H1 (cell line): Measurements from ENCODE around the gene KIF25. TPM values are rescaled to one million over a fixed set of nuclear protein-coding genes. Genes with fewer than 3 reads are reported as not detected.
A peak's percentile ranks its signal among the peaks of the same experiment; 100 is the strongest.

Experiments
- CTCF ChIA-PET: fragments of 300-600 bp; sonication (Branson Sonifier 250); formaldehyde crosslinking; loops from one replicate; lab custom pipeline; 2021; ENCODE audit not compliant: partially characterized antibody; lab: Charles Lee
- POLR2A ChIA-PET: fragments of 300-600 bp; sonication (Branson Sonifier 250); formaldehyde crosslinking; loops from one replicate; lab custom pipeline; 2021; ENCODE audit warnings: inconsistent platforms; ENCODE audit not compliant: partially characterized antibody; lab: Charles Lee
- DNase-seq, 2 experiments: peaks; one replicate each; pipeline versions ENCODE4 v3.0.0 to v3.0.0-alpha.2; 2010 to 2022; ENCODE audit warnings: low spot score in 2 of 2, low read depth in 1 of 2, mixed read lengths in 1 of 2
- FAIRE-seq: peaks from 2 replicates; lab custom pipeline; 2011; peaks lifted over from hg19 to GRCh38; lab: Jason Lieb, UNC
- H2AFZ ChIP-seq: 2 replicates; pipeline ENCODE4 v1.8.1; 2012; ENCODE audit warnings: low read length, inconsistent platforms
- H2AK5ac ChIP-seq: 2 replicates; pipeline ENCODE4 v1.6.1; 2013; ENCODE audit warnings: low read depth, low read length
- H2BK120ac ChIP-seq: replicated peaks from 2 replicates; pipeline ENCODE3; 2013; ENCODE audit warnings: low read depth, low read length, inconsistent platforms
- H2BK12ac ChIP-seq: 2 replicates; pipeline ENCODE4 v1.6.1; 2013; ENCODE audit warnings: low read depth, low read length
- H2BK15ac ChIP-seq: 2 replicates; pipeline ENCODE4 v1.6.1; 2013; ENCODE audit warnings: low read length
- H2BK20ac ChIP-seq: 2 replicates; pipeline ENCODE4 v1.6.1; 2013; ENCODE audit warnings: low read length
- H2BK5ac ChIP-seq: 2 replicates; pipeline ENCODE4 v1.6.1; 2013; ENCODE audit warnings: low read depth, low read length
- H3K14ac ChIP-seq: 2 replicates; pipeline ENCODE4 v1.6.1; 2013; ENCODE audit warnings: inconsistent platforms; ENCODE audit not compliant: insufficient read length
- H3K18ac ChIP-seq: 2 replicates; pipeline ENCODE4 v1.6.1; 2013; ENCODE audit warnings: low read length; ENCODE audit errors: extremely low read depth
- H3K23ac ChIP-seq: 2 replicates; pipeline ENCODE4 v1.6.1; 2013; ENCODE audit warnings: inconsistent platforms; ENCODE audit not compliant: insufficient read length
- H3K23me2 ChIP-seq: 2 replicates; pipeline ENCODE4 v1.6.1; 2013; ENCODE audit warnings: low read depth, low read length
- H3K27ac ChIP-seq: 2 replicates; pipeline ENCODE4 v1.6.1; 2011; ENCODE audit warnings: low read depth, low read length, inconsistent platforms
- H3K27me3 ChIP-seq, 4 experiments: replicated peaks in 1 of 4; 1 replicate in 1 of 4; 2 replicates in 3 of 4; pipeline versions ENCODE4 v1.6.1 to v1.8.1; 2011 to 2013; ENCODE audit warnings: low read length in 3 of 4, mild to moderate bottlenecking in 3 of 4, inconsistent platforms in 2 of 4, mixed read lengths in 2 of 4, moderate library complexity in 1 of 4; ENCODE audit not compliant: control insufficient read depth in 3 of 4, insufficient read depth in 3 of 4; ENCODE audit errors: extremely low read depth in 1 of 4
- H3K36me3 ChIP-seq, 4 experiments: 2 replicates each; pipeline versions ENCODE4 v1.6.1 to v1.8.1; 2011 to 2013; ENCODE audit warnings: mild to moderate bottlenecking in 4 of 4, low read length in 3 of 4, moderate library complexity in 2 of 4, control low read depth in 1 of 4, inconsistent platforms in 1 of 4; ENCODE audit not compliant: insufficient read depth in 4 of 4, control insufficient read depth in 2 of 4
- H3K4ac ChIP-seq: replicated peaks from 2 replicates; pipeline ENCODE3; 2013; ENCODE audit warnings: low read length, low read depth, mixed read lengths, inconsistent platforms; ENCODE audit not compliant: insufficient read length
- H3K4me1 ChIP-seq, 4 experiments: replicated peaks in 1 of 4; 1 replicate in 1 of 4; 2 replicates in 3 of 4; pipeline versions ENCODE4 v1.6.1 to v1.8.1; 2011 to 2013; ENCODE audit warnings: low read length in 3 of 4, inconsistent platforms in 2 of 4, mixed read lengths in 1 of 4; ENCODE audit not compliant: insufficient read depth in 4 of 4, control insufficient read depth in 3 of 4
- H3K4me2 ChIP-seq, 2 experiments: 2 replicates each; pipeline versions ENCODE4 v1.6.1 to v1.8.1; 2011 to 2013; ENCODE audit warnings: low read depth in 2 of 2, low read length in 2 of 2, control low read depth in 1 of 2, inconsistent platforms in 1 of 2, mild to moderate bottlenecking in 1 of 2; ENCODE audit not compliant: insufficient read depth in 1 of 2
- H3K4me3 ChIP-seq, 4 experiments: fragments of 200-600, 300-600 bp in 1 of 4; sonication (generic), shearing (Covaris generic), sonication (Bioruptor Twin) in 1 of 4; 2 replicates each; pipeline versions ENCODE4 v1.5.1 to v1.8.1; 2011 to 2016; ENCODE audit warnings: low read length in 4 of 4, low read depth in 3 of 4, control low read depth in 2 of 4, inconsistent platforms in 2 of 4, mild to moderate bottlenecking in 2 of 4, mixed read lengths in 1 of 4, moderate library complexity in 1 of 4; ENCODE audit not compliant: insufficient read depth in 2 of 4; ENCODE audit errors: extremely low read depth in 1 of 4
- H3K56ac ChIP-seq: replicated peaks from 2 replicates; pipeline ENCODE3; 2013; ENCODE audit warnings: low read depth, mild to moderate bottlenecking, mixed read lengths, low read length, inconsistent platforms; ENCODE audit not compliant: insufficient read length
- H3K79me1 ChIP-seq: 2 replicates; pipeline ENCODE4 v1.6.1; 2013; ENCODE audit warnings: low read depth, low read length, control low read depth
- H3K79me2 ChIP-seq, 2 experiments: 2 replicates each; pipeline versions ENCODE4 v1.6.1 to v1.8.1; 2012 to 2013; ENCODE audit warnings: low read length in 2 of 2, mild to moderate bottlenecking in 2 of 2, inconsistent platforms in 1 of 2; ENCODE audit not compliant: insufficient read depth in 2 of 2, control insufficient read depth in 1 of 2
- H3K9ac ChIP-seq, 4 experiments: replicated peaks in 1 of 4; 1 replicate in 1 of 4; 2 replicates in 3 of 4; pipeline versions ENCODE4 v1.6.1 to v1.8.1; 2011 to 2013; ENCODE audit warnings: low read depth in 3 of 4, low read length in 3 of 4, control low read depth in 2 of 4, mild to moderate bottlenecking in 2 of 4, moderate library complexity in 2 of 4, inconsistent platforms in 1 of 4; ENCODE audit errors: extremely low read depth in 1 of 4
- H3K9me3 ChIP-seq, 2 experiments: 2 replicates each; pipeline versions ENCODE4 v1.6.1 to v1.8.1; 2012 to 2013; ENCODE audit warnings: mild to moderate bottlenecking in 2 of 2, moderate library complexity in 2 of 2, control low read depth in 1 of 2, inconsistent platforms in 1 of 2, low read depth in 1 of 2, low read length in 1 of 2, mixed read lengths in 1 of 2; ENCODE audit not compliant: insufficient read depth in 2 of 2
- H4K20me1 ChIP-seq, 2 experiments: replicated peaks in 1 of 2; 2 replicates each; pipeline versions ENCODE3 to v1.8.1; 2011 to 2013; ENCODE audit warnings: inconsistent platforms in 2 of 2, low read length in 2 of 2, mild to moderate bottlenecking in 1 of 2; ENCODE audit not compliant: insufficient read depth in 2 of 2, control insufficient read depth in 1 of 2
- H4K5ac ChIP-seq: 2 replicates; pipeline ENCODE4 v1.6.1; 2013; ENCODE audit warnings: low read length, low read depth, mixed read lengths, inconsistent platforms; ENCODE audit not compliant: insufficient read length
- H4K8ac ChIP-seq: 2 replicates; pipeline ENCODE4 v1.8.0; 2013; ENCODE audit warnings: mild to moderate bottlenecking, moderate library complexity, low read length, inconsistent platforms; ENCODE audit not compliant: insufficient read depth; ENCODE audit errors: extremely low read depth
- H4K91ac ChIP-seq: replicated peaks from 2 replicates; pipeline ENCODE3; 2013; ENCODE audit warnings: low read length, mixed read lengths, inconsistent platforms; ENCODE audit not compliant: insufficient read length
- CBX8 ChIP-seq: fragments of 300-800, 300-1000 bp; sonication (generic); IDR thresholded peaks from 2 replicates; pipeline ENCODE4 v1.7.1; 2016; ENCODE audit warnings: low read depth, low read length, borderline replicate concordance
- CREB1 ChIP-seq: IDR thresholded peaks from 2 replicates; pipeline ENCODE4 v1.6.1; 2012; ENCODE audit warnings: inconsistent platforms
- GTF2F1 ChIP-seq: IDR thresholded peaks from 2 replicates; pipeline ENCODE4 v1.6.1; 2012; ENCODE audit warnings: low read depth, low read length, improper control_type of control experiment, borderline replicate concordance
- JUN ChIP-seq: IDR thresholded peaks from 2 replicates; pipeline ENCODE4 v1.6.1; 2011; ENCODE audit warnings: low read depth, mild to moderate bottlenecking, improper control_type of control experiment, low read length
- NANOG ChIP-seq: IDR thresholded peaks from 2 replicates; pipeline ENCODE4 v1.6.1; 2011; ENCODE audit warnings: low read length, low read depth, mild to moderate bottlenecking, inconsistent platforms; ENCODE audit not compliant: insufficient read depth, poor library complexity, severe bottlenecking
- RBBP5 ChIP-seq: IDR thresholded peaks from 2 replicates; pipeline ENCODE4 v1.7.1; 2012; ENCODE audit warnings: low read depth, mild to moderate bottlenecking, inconsistent platforms, low read length, moderate library complexity, borderline replicate concordance
- RFX5 ChIP-seq: IDR thresholded peaks from 2 replicates; pipeline ENCODE4 v1.6.1; 2011; ENCODE audit warnings: low read depth, low read length, improper control_type of control experiment, borderline replicate concordance
- TAF7 ChIP-seq: optimal IDR thresholded peaks from 2 replicates; pipeline ENCODE3; 2011; ENCODE audit warnings: low read depth, mild to moderate bottlenecking, inconsistent platforms, low read length, moderate library complexity, borderline replicate concordance
- TEAD4 ChIP-seq: IDR thresholded peaks from 2 replicates; pipeline ENCODE4 v1.6.1; 2012; ENCODE audit warnings: low read depth, low read length, inconsistent platforms, mixed read lengths
- ZNF274 ChIP-seq: IDR thresholded peaks from 2 replicates; pipeline ENCODE4 v1.7.0; 2012; ENCODE audit warnings: low read length, borderline replicate concordance; ENCODE audit errors: extremely low read depth
- WGBS, 2 experiments: shearing (Covaris generic) in 1 of 2; methylation state at CpG; one replicate each; pipeline versions ENCODE4 v1.1.6 to v1.1.7; 2013 to 2015; ENCODE audit warnings: low lambda C conversion rate in 2 of 2, mixed read lengths in 2 of 2, inconsistent platforms in 1 of 2, low coverage in 1 of 2, missing lambda C conversion rate in 1 of 2; ENCODE audit not compliant: insufficient replicate concordance in 2 of 2, insufficient coverage in 1 of 2, insufficient read length in 1 of 2; ENCODE audit errors: extremely low coverage in 1 of 2, missing lambda C conversion rate in 1 of 2; 5-methylcytosine and 5-hydroxymethylcytosine counted together
- polyA plus RNA-seq, 7 experiments: library from polyadenylated mRNA; depleted of rRNA in 3 of 7; stranded (reverse) in 5 of 7; unstranded in 2 of 7; fragments of >200 nt in 5 of 7; fragments of 200-250 nt in 2 of 7; gene quantifications; 1 replicate in 5 of 7; 2 replicates in 1 of 7; 4 replicates in 1 of 7; pipeline versions ENCODE4 v1.2.1 to v1.2.3, GENCODE V29; 2011 to 2013; ENCODE audit warnings: missing spikeins in 2 of 7, mixed read lengths in 2 of 7
- total RNA-seq: library from RNA; stranded (reverse); fragmentation: NEBNext Ultra II Directional; extraction: Animal tissue kit (Norgen Biotek cat#: 25700); gene quantifications from 2 replicates; pipeline ENCODE4 v1.2.1, GENCODE V29; 2021

KIF25 gene
- total and polyA plus RNA-seq, 2 of the 8 experiments (the other 6 are each of a cell fraction or from before 2014, with no cell fraction given), result 1.5 to 2.0 TPM

DNA sequence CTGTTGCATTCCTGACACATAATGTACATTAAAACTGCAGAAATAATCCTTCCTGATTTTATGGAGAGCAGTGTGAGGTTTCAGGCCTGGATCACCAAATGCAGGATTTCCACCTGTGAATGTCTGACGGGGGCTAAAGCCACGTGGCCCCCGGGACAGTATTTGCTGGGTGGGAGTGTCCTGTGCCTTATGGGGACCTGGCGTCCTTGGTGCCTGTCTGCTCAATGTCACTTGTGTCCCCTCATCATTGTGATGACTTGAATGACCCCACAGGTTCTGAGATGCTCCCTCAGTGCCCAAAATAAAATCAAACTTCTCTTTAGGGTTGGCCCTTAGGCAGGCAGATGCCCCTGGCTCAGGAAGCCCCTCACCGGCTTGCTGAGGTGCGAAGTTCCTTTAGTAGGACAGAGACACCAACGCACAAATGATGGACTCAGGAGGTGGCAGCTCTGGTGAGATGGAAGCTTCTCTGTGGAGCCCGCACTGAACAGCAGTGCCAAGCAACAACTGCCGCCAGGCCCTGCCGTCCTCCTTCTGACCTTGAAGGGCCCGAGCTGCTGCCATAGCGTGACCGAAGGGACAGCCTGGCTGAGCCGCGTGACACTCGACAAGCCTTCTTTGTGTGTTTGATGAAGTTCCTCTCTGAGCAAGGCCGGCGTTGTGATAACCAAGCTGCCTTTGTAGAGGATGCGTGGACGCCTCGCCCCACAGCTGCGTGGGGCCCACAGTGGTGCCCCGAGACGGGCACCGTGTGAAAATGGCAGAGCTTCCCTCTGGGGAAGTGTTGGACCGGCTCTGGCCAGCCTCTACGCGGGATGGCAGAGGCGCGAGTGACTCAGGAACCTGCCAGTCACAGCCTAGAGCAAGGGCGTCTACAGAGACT is 50.6 kb downstream of the KIF25 start:
- Histone ChIP-seq H3K9me3 (no peaks in the 10 kb centered on the region; a peak in 1 of 4 replicates), H2AK5ac (no peak overlapping the region), H3K4me2 (no peak overlapping the region), H3K36me3 (no peaks in the 10 kb centered on the region), H2BK15ac (0 out of 2 replicates have a peak overlapping the region, but pooled peaks have one; percentile 46), H4K20me1 (no peaks in the 10 kb centered on the region), H3K4ac (no peak overlapping the region), H4K91ac (peak overlapping the region; percentile 47), H3K18ac (no peak overlapping the region), H4K5ac (no peak overlapping the region), H3K14ac (no peak overlapping the region), H2BK12ac (no peak overlapping the region), H4K8ac (no peak overlapping the region), H2BK20ac (no peak overlapping the region), H3K23ac (no peak overlapping the region), H3K9ac (no peak overlapping the region), H3K23me2 (no peaks in the 10 kb centered on the region), H3K4me3 (no peak overlapping the region), H2AFZ (no peak overlapping the region), H3K56ac (no peak overlapping the region), H3K27me3 (no peaks in the 10 kb centered on the region), H3K79me2 (no peaks in the 10 kb centered on the region), H3K79me1 (no peaks in the 10 kb centered on the region), H3K4me1 (no peaks in the 10 kb centered on the region; a peak in 3 of 7 replicates), H2BK120ac (no peak overlapping the region), H2BK5ac (no peak overlapping the region), H3K27ac (no peak overlapping the region)
- no peak for FAIRE-seq
- DNase-seq, result no peak
- TF ChIP-seq RFX5 (no peak), TEAD4 (no peak), ZNF274 (no peak), JUN (no peak), RBBP5 (no peak), GTF2F1 (no peak), CREB1 (no peak), NANOG (no peak), CBX8 (no peak), TAF7 (no peak)
- CTCF ChIA-PET, result interaction anchor here (0.6 to 1.9 kb wide), 5 partner anchors 16 to 970 kb away, joined by 3 to 4 read pairs (median 3); no protein-coding TSS in a partner anchor
- WGBS, 2 experiments, result 89% methylated on average over 31 of the region's 31 CpGs; no CpG with 5 or more reads in 1 of the 2 experiments
- POLR2A ChIA-PET, result no interaction called here
